Cortex of kidney (tissue), 1 donor: ENCODE data around the gene KLF1.
"Not testable (repeated sequence)": the region's sequence is repeated elsewhere in the genome, so short reads cannot be mapped to it uniquely, and the experiment has no call there.

Source experiments
- DNase-seq: peaks from one replicate; lab custom pipeline; 2025; lab: John Stamatoyannopoulos, UW

The KLF1 gene

DNA sequence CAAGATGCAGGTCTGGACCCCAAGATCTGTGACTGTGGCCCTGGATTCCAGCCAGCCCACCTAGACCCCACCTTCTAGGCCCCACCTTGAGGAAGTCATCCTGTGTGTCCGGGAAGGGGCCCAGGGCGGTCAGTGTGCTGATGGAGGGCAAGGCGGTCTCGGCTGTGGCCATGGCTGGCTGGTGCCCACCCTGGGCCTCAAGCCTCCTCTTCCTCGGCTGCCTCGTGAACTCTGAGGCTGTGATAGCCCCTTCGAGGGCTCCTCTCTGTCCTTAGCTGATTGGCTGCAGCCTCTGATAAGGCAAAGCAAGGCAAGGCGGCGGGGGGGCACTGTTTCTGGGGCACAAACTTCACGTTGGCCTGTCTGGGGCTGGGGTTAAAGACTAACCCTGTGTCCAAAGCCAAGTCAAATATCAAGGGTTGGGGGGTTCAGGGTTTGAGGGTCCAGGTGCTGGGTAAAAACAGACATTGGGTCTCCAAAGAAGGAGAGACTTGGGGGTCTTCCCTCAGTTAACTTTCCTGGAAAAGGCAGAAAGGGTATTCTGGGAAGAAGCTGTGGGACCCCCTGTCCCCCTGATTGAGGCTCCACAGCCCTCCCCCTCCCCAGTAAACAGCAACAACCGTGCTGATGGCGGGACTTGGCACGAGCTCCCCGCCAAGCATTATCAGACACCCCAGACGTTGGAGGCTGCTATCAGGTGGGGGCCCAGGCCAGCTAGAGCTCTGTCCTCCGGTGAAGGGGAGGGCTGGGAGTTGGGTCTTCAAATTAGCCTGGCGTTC, at the start of gene KLF1:
Gene KLF1, minus strand, starts transcription at position 233 of the 779 bp plus-strand sequence. Its CDS starts 61 bp downstream, at position 172.
- no peak for DNase-seq

DNA sequence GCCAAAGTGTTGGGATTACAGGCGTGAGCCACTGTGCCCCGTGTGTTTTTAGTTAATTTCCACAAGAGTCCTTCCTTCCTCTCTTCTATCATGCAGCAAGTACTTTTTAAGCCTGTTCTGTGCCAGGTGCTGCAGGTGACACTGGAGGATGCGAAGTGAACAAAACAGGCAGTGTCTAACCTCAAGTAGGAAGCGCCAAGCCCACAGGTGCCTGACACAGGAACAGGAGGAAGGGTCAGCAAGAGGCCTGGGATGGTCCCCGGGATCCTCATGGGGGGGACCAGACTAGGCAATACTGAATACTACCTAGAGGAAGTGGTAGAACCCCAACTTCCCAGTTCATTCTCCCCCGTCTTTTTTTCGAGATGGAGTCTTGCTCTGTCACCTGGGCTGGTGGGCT, 49.6 kb upstream of the KLF1 start:
- no peak for DNase-seq

DNA sequence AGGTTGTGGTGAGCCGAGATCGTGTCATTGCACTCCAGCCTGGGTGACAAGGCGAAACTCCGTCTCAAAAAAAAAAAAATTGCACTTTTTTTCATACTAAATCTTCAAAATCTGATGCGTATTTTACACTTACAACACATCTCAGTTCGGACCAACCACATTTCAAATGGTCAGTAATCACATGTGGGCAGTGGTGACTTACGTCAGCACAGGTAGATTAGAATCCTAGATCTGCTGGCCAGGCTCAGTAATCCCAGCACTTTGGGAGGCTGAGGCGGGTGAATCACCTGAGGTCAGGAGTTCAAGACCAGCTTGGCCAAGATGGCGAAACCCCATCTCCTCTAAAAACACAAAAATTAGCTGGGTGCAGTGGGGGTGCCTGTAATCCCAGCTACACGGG, 48.1 kb upstream of the KLF1 start:
- DNase-seq, result no peak

DNA sequence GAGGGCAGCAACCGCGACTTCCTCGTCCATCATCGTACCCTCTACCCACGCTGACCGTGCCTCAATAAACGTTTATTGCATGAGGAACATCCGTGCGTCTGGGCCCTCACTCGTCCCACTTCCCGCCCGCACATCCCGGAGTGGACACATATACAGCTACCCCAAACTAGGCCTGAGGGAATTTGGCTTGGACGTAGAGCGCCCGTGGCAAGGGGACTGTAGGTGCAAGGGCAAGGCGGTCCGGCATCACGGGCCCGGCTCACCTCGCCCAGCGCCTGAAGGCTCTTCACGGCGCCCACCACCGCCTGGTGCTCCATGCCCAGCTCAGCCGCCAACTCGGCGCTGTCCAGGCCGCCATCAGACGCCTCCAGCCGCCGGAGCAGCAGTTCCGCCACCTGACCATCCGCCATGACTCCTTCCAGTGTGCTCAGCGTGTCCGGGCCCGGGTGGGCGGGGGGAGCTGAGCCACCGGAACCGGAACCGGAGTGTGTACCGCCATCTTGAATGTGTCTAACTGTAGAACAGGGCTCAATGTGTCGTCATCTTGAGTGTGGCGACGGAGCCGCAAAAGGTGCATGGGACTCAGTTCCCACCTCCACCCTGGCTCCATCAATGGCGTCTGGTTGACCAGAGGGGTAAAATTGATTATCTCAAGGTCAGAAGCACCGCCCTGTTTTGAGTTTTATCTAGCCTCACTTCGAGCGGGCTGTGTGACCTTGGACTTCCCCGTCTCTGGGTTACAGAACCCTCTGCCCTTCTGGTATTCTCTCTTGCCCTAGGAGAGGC, 46.5 kb upstream of the KLF1 start, which contains the start of gene FARSA:
Gene FARSA, minus strand, starts transcription at position 425 of the 786 bp plus-strand sequence. Its CDS starts 15 bp downstream, at position 410.
- no peak for DNase-seq

DNA sequence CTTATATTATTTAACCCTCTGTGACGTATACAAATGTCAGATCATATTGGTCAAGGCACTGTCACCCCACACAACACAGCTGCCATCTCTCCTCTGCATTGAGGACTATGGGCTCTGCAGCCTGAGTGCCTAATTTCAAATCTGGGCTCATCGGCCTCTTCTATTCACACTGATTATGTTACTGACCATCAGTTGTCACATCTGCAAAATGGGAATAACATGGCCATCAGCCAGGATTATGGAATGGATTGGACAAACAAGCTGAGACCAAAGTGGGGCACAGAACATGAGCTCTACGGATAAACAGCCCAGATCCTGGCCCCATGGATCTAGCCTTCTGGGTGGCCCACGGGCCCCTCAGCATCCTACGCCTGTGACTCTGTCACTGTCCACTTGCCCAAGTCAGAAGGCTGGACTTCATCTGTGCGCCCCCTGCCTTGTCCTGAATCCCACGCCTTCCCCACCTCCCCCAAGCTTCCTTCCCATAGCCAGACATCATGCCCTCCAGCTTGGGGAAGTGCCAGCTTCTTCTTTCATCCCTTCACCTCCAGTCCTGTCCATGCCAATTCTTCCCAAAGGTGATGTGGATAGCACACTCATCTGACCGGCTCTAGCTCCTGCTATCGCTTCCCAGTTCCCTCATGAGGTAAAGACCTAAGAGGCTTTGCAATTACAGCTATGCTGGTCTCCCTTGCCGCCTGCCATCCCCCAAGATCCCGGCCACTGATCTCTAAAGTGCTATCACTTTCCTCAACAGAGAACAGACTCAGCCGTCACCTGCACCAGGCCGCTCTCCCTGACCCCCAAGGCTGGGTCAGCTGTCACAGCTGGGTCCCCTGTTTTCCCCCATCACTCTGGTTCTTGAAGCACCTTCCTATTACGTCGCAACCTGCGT, 45.6 kb upstream of the KLF1 start:
- DNase-seq, result no peak

DNA sequence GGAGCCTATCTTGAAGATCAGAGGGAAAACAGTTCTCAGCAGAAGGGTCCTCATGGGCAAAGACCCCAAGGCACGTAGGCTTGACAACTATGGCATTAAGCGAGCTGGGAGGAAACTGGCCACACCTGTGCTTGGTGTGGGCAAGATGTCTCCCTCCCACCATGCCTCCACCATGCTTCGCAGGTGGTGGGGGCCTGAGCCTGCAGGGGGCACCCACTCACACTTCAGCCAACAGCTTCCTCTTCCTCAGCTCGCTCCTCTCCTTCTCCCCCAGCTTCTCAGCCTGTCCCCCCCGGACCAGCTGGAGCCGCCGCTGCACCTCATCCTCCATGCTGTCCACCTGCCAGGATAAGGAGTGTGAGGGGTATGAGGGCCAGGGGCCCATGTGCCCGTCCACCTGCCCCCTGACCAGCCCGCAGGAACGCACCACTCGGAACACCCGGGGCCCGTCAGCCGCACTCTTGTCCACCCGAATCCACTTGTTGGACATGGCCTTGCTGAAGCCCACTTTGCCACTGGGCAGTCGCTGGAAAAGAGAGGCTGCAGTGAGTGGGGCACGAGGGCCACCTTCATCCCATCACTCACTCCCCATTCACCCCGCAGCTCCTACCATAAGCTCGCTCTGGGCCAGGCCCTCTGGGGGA, 43.1 kb upstream of the KLF1 start:
- no peak for DNase-seq

DNA sequence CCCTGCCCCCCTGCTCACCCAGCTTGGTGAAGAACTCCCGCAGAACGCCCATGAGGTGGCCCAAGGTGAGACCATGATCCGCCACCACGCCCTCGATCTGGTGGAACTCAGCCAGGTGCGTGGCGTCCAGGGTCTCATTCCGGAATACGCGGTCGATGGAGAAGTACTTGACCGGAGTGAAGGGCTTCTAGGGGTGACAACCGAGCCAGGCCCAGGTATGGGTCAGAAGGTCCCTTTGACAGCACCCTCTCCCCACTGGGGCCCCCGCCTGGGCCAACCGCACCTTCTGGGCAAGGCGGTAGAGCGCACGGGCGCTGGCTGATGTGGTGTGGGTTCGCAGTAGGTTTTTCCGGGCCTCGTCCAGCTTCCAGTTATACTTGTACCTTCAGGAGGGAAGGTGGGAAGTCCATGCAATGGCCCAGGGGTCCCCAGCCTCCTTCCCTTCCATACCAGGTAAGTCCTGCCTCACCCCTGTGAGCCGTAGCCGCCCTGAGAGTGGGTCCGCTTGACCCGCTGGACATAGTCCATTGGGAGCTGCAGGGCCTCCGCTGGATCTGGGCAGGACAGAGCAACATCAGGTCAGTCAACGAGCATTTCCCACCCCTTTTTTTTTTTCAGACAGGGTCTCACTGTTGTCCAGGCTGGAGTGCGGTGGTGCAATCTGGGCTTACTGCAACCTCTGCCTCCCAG, 37.8 kb upstream of the KLF1 start:
- DNase-seq, result no peak

DNA sequence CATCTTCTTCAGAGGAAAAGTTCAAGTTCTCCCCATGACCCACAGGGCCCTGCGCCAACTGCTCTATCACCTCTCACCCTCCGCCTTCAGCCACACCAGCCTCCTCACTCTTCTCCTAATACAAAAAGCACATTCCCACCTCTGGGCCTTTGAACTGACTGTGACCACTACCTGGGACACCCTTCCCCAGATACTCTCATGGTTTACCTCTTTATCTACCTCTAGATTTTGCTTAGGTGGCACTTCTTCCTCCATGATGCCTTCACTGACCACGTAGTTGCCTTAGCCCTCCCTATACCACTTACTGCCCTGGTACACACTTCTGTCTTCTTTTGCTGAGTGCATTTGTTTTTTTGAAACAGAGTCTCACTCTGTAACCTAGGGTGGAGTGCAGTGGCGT, 36.0 kb upstream of the KLF1 start:
- no peak for DNase-seq

DNA sequence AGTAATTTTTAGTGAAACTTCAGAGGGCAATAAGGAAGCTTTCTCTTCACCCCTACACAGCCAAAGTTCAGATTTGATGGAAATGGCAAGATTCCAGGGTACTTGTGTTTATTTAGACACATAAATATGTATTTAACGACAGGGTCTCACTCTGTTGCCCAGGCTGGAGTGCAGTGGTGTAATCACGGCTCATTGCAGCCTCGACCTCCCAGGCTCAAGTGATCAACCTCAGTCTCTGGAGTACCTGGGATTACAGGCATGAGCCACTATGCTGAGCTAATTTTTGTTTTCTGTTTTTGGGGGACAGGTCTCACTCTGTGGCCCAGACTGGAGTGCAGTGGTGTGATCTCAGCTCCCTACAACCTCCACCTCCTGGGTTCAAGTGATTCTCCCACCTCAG, 34.0 kb upstream of the KLF1 start:
- DNase-seq, result no peak

DNA sequence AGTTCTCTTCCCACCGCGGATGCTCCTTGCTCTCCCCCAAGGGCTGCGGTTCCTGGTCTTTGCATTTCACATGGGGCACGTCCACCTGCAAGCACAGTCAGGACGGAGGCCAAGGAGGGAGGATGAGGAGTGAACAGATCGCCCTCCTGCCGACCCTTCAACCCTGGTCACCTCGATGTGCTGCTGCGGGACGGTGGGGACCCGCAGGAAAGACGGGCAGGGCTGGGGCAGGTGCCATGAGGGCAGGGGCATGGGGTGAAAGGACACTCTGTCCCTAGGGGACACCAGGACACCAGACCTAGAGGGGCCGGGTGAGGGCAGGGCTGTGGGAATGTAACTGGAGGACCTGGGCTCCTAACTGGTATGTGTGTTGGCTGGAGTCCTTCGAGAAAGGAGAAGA, 31.3 kb upstream of the KLF1 start:
- no peak for DNase-seq

DNA sequence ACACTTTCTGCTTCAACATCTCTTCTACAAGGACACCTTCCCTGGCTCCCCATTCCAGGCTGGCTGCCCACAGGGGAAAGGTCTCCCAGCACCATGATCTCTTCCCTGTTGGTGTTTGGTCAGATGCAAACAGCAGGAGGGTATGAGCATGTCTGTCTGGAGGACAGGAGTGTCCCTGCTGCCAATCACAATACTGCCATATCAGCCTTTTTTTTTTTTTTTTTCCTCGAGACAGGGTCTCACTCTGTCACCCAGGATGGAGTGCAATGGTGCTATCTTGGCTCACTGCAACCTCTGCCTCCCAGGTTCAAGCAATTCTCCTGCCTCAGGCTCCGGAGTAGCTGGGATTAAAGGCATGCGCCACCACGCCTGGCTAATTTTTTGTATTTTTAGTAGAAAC, 28.9 kb upstream of the KLF1 start:
- not testable (repeated sequence) for DNase-seq

DNA sequence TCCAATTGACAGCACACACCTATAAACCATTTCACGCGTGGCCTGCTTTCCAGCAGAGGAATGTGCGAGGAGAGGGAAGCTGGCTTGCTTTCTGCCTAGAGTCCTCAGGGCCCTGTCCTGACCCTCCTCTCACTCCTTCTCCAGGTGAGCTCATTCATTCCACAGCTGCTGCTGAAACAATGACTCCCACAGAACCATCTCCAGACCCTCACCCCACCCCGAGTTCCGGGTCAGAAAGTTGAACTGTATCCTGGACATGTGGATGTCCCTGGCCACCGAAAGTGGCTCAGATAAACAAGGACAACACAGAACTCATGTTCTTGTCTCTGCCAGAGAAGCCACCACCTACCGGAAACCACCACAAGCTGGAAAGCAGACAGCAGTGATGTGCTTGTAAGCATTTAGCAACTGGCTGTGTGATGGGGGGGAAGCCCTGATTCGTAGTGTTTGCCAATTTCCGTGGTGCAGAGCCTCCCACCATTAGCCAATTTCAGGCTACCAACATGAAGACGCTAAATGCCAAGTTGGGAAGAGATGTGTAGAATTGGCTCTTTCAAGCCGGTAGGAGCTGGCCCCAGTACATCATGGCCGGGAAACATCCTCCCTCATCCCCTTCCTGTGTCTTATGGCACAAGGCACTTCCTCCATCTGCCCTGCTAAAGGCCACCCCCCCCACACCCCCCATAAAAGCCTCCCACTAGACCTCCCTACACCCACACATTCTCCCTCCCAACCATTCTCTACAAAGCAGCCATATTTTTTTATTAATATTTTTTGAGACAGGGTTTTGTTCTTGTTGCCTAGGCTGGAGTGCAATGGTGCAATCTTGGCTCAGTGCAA, 27.1 kb upstream of the KLF1 start:
- DNase-seq, result no peak

DNA sequence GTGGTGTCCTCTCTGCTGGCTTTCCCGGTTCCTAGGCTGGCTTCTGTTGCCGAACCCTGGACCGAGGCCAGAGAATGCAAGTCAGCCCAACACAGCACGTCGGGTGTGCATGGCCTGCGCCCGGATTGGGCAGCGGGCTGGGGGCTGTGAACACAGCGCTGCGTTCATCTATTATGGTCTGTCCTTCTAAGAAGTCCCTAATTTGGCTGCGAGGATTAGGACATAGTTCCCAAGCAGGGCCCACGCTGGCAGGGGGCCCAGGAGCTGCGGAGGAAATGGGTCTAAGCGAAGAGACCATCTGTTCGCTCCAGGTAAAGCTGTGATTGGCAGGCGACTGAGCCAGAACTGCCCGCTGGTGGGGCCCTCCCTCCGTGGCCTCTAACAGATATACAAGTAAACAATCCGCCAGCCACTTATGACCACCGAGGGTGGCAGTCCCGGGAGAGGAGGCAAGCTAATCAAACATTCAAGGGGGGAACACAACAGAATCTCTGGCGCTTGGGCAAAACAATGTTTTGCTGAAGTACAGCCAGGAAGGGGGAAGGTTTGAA, 26.1 kb upstream of the KLF1 start:
- no peak for DNase-seq

DNA sequence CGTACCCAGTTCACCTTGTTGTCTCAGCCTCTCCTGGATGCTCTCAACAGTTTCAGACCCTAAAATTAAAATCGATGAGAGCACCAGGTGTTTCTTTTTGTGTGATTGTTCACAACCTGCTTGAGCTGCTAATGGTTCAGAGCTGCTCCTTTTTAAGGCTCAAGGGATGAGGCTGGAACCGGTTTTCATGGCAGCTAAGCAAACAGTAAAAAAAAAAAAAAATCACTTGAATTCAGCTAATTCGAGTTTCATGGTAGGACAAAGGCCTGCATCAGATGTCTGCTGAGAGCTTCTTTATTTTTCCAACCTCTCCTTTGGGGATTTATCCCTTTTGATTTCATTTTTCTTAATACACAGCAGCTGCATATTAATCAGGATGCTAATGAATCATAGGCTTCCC, 25.6 kb upstream of the KLF1 start:
- no peak for DNase-seq

DNA sequence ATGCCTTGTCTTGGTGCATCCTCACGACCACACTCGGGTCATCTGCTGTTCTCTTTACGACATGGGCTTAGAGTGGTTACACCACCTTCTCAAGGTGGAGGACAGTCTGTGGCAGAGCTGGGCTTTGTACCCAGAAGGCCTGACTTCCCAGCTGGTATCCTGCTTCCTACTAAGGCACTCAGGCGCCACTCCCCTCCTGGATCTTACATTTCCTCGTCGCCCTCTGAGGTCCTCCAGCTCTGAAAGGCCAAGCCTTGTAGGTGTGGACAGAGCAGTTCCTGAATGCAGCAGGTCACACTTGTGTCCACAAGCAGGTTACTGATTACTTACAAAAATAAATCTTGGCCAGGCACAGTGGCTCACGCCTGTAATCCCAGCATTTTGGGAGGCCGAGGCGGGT, 20.2 kb upstream of the KLF1 start:
- DNase-seq, result no peak

DNA sequence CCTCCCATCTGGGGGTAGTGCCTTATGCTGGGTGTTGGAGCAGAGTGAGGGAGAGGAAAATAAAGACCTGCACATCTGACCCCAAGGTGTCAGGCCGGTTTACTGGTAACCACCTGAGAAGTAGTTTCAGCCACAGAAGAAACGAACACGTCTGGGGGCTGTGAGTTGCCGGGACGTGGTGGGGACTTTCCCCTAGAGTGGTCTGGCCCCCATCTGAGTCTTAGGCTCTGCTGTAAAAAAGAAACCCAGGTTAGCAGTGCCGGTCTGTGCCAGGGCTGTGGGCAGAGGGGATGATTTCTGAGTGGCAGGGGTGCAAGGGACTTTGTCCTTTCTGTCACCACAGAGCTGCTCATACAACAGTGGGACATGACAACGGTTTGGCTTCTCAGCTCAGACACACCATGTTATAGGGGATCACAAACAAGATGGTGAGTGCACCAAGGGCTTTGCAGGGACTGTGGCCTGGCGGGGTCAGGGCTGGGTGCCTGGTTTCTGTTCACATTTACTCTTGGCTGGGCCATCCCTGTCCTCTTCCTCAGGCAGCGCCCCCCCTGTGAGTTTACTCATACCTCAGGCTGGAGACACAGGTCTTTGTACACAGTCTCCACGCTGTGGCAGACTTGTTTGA, 13.0 kb upstream of the KLF1 start:
- DNase-seq, result no peak

DNA sequence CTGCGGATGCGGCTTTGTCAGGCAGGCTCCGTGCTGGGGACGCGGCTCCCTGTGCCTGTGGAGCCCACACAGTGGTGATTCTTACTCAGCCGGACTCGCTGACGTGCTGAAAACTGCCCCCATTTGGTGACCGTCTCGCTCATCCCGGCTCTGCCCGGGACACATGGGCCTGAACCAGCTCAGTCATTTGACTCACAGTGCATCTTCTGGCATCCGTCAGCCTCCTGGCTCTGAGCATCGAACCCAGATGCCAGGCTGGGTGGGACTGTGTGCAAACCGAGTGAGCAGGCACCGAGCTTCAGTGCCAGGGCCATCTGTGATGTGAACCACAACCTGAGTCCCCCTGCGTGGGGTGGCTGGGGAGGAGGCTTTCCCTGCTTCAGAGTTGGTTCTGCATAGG, 9.5 kb upstream of the KLF1 start:
- no peak for DNase-seq

DNA sequence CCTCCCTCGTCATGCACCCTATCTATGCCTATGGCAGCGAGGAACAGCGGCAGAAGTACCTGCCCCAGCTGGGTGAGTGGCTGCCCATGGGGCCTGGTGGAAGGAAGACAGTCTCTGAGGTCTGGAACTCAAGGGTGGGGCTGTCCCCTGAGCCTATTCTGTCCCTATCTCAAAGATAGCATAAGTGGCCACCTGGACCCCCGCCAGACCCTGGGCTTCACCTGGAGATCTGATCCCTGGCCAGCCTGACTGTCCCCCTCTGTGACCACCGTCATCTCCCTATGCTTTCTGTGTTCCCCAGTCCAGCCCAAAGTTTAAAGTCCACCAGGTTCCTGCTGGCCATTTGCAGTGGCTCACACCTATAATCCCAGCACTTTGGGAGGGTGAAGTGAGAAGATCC, 6.6 kb upstream of the KLF1 start:
- DNase-seq, result no peak

DNA sequence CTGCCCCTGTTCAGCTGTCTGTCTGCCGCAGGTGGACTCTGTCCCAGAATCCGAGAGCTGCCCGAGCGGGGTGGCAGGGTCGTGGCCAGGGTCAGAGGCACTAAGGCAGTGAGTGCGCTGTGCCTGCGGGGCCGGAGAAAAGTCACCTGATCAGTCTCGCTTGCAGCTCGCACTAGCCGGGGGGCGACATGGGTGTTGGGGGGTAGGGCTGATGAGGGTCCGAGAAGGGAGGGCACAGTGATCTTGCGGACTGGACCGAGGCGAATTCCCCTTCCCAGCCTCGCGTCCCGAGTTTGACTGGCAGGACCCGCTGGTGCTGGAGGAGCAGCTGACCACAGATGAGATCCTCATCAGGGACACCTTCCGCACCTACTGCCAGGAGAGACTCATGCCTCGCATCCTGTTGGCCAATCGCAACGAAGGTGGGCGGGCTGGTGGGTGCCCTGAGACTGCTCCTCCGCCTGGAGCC, 4.6 kb upstream of the KLF1 start:
- no peak for DNase-seq
